Measurements from ENCODE around the gene TMEM273.
"Not testable (repeated sequence)": the region's sequence is repeated elsewhere in the genome, so short reads cannot be mapped to it uniquely, and the experiment has no call there.

The TMEM273 gene

GRCh38 chr10:49204119-49204518, 15.9 kb upstream of the TMEM273 start:
- DNase-seq (ENCODE audit: low spot score), result no peak

- DNase-seq (ENCODE audit: low spot score), result no peak
Measured at GRCh38 chr10:49202266-49202665, 14.1 kb upstream of the TMEM273 start.

GRCh38 chr10:49200854-49201253, 12.7 kb upstream of the TMEM273 start:
- DNase-seq (ENCODE audit: low spot score), result no peak

GRCh38 chr10:49197171-49197570, 9.0 kb upstream of the TMEM273 start:
- DNase-seq (ENCODE audit: low spot score), result no peak

GRCh38 chr10:49195864-49196263, 7.7 kb upstream of the TMEM273 start:
- DNase-seq (ENCODE audit: low spot score), result not testable (repeated sequence)

GRCh38 chr10:49194212-49194920, 6.2 kb upstream of the TMEM273 start:
- no peak for DNase-seq (ENCODE audit: low spot score)

GRCh38 chr10:49191349-49191748, 3.2 kb upstream of the TMEM273 start:
- no peak for DNase-seq (ENCODE audit: low spot score)

GRCh38 chr10:49189422-49189821, 1.2 kb upstream of the TMEM273 start:
- DNase-seq (ENCODE audit: low spot score), result no peak

GRCh38 chr10:49187044-49187484, 1.1 kb downstream of the TMEM273 start:
- DNase-seq (ENCODE audit: low spot score), result no peak

GRCh38 chr10:49186613-49187012, 1.6 kb downstream of the TMEM273 start:
- DNase-seq (ENCODE audit: low spot score), result no peak

- no peak for DNase-seq (ENCODE audit: low spot score)
Measured at GRCh38 chr10:49185213-49185612, 3.0 kb downstream of the TMEM273 start.

- DNase-seq (ENCODE audit: low spot score), result no peak
Measured at GRCh38 chr10:49184642-49185111, 3.5 kb downstream of the TMEM273 start.

GRCh38 chr10:49183596-49184542, 4.3 kb downstream of the TMEM273 start:
- DNase-seq (ENCODE audit: low spot score), result no peak

- no peak for DNase-seq (ENCODE audit: low spot score)
Measured at GRCh38 chr10:49182776-49183175, 5.4 kb downstream of the TMEM273 start.

GRCh38 chr10:49180444-49180860, 7.7 kb downstream of the TMEM273 start:
- DNase-seq (ENCODE audit: low spot score), result no peak

- DNase-seq (ENCODE audit: low spot score), result no peak
Measured at GRCh38 chr10:49179699-49180443, 8.3 kb downstream of the TMEM273 start.

- DNase-seq (ENCODE audit: low spot score), result no peak
Measured at GRCh38 chr10:49178489-49179471, 9.4 kb downstream of the TMEM273 start.

- DNase-seq (ENCODE audit: low spot score), result peak; percentile 94
Measured at GRCh38 chr10:49177391-49178355, 10.5 kb downstream of the TMEM273 start.
